HCT116 (cell line): Measurements from ENCODE around the gene FAM228B.
A peak's percentile ranks its signal among the peaks of the same experiment; 100 is the strongest.

Experiments
- ATF3 ChIP-seq: IDR thresholded peaks from 2 replicates; pipeline ENCODE4 v1.6.1; 2012
- CTCF ChIP-seq, 3 experiments: fragments of 200-600 bp in 1 of 3; sonication (generic) in 1 of 3; IDR thresholded peaks in 2 of 3; conservative IDR thresholded peaks in 1 of 3; 2 replicates each; pipeline ENCODE4 v1.5.1; 2012 to 2017; ENCODE audit warnings: low read depth in 2 of 3, low read length in 2 of 3, antibody characterized with exemption in 1 of 3, borderline replicate concordance in 1 of 3, control low read depth in 1 of 3, mild to moderate bottlenecking in 1 of 3, mixed read lengths in 1 of 3, mixed run types in 1 of 3, moderate library complexity in 1 of 3; ENCODE audit not compliant: insufficient read depth in 1 of 3
- POLR2A ChIP-seq: IDR thresholded peaks from 2 replicates; pipeline ENCODE4 v1.7.0; 2011; ENCODE audit warnings: borderline replicate concordance; ENCODE audit not compliant: insufficient read depth, insufficient read length; ENCODE audit errors: extremely low read depth
- TF ChIP-seq, protein P1 (sequence below): IDR thresholded peaks from 2 replicates; pipeline ENCODE4 v1.6.1; 2011; ENCODE audit warnings: mild to moderate bottlenecking, low read length, moderate library complexity; ENCODE audit not compliant: insufficient replicate concordance; ENCODE audit errors: extremely low read depth

GRCh38 chr2:24164416-24164973, 41.2 kb downstream of the FAM228B start:
- TF ChIP-seq POLR2A (no peak), CTCF (IDR thresholded peaks at IDR 0.05 in 2 of 3, conservative IDR thresholded peaks at IDR 0.05 in 1 of 3; ENCODE audit: borderline replicate concordance in 1 of 3, insufficient read depth in 1 of 3, low read depth in 2 of 3, low read length in 2 of 3) (peak; percentile 90 to 99 (median 93)), ATF3 (no peak)
- TF ChIP-seq, protein P1, sequence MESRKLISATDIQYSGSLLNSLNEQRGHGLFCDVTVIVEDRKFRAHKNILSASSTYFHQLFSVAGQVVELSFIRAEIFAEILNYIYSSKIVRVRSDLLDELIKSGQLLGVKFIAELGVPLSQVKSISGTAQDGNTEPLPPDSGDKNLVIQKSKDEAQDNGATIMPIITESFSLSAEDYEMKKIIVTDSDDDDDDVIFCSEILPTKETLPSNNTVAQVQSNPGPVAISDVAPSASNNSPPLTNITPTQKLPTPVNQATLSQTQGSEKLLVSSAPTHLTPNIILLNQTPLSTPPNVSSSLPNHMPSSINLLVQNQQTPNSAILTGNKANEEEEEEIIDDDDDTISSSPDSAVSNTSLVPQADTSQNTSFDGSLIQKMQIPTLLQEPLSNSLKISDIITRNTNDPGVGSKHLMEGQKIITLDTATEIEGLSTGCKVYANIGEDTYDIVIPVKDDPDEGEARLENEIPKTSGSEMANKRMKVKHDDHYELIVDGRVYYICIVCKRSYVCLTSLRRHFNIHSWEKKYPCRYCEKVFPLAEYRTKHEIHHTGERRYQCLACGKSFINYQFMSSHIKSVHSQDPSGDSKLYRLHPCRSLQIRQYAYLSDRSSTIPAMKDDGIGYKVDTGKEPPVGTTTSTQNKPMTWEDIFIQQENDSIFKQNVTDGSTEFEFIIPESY = no peak
